Trophoblast cell (in vitro differentiated cells and primary cell): Measurements from ENCODE around the gene UPK3B.

Source experiments
- DNase-seq, 2 donors: peaks; one replicate each; pipeline ENCODE4 v3.0.0-alpha.2; 2016
- H2AFZ ChIP-seq: 2 replicates; pipeline ENCODE4 v1.6.1; 2013; ENCODE audit warnings: low read length, moderate library complexity, mild to moderate bottlenecking; ENCODE audit not compliant: insufficient read depth, poor library complexity
- H2AK5ac ChIP-seq: 2 replicates; pipeline ENCODE4 v1.6.1; 2013; ENCODE audit warnings: mild to moderate bottlenecking, low read length
- H2BK120ac ChIP-seq: 2 replicates; pipeline ENCODE4 v1.6.1; 2013; ENCODE audit warnings: low read length, mild to moderate bottlenecking, moderate library complexity; ENCODE audit not compliant: insufficient read depth, poor library complexity
- H2BK12ac ChIP-seq: 2 replicates; pipeline ENCODE4 v1.6.1; 2013; ENCODE audit warnings: mild to moderate bottlenecking, low read length, moderate library complexity
- H2BK5ac ChIP-seq: 2 replicates; pipeline ENCODE4 v1.6.1; 2013; ENCODE audit warnings: low read length, low read depth, moderate library complexity, mild to moderate bottlenecking; ENCODE audit not compliant: poor library complexity
- H3K14ac ChIP-seq: 2 replicates; pipeline ENCODE4 v1.6.1; 2013; ENCODE audit warnings: mild to moderate bottlenecking, low read length
- H3K18ac ChIP-seq: 2 replicates; pipeline ENCODE4 v1.6.1; 2013; ENCODE audit warnings: mild to moderate bottlenecking, low read length
- H3K23ac ChIP-seq: 2 replicates; pipeline ENCODE4 v1.6.1; 2013; ENCODE audit warnings: low read length
- H3K27ac ChIP-seq: 2 replicates; pipeline ENCODE4 v1.5.1; 2013; ENCODE audit warnings: low read depth, mild to moderate bottlenecking, inconsistent platforms, low read length, moderate library complexity
- H3K27me3 ChIP-seq: 2 replicates; pipeline ENCODE4 v1.6.1; 2013; ENCODE audit warnings: inconsistent platforms, mild to moderate bottlenecking, low read length, moderate library complexity; ENCODE audit not compliant: insufficient read depth
- H3K36me3 ChIP-seq, 2 experiments: 1 replicate in 1 of 2; 2 replicates in 1 of 2; pipeline ENCODE4 v1.6.1; 2013; ENCODE audit warnings: low read length in 2 of 2, mild to moderate bottlenecking in 2 of 2, moderate library complexity in 1 of 2; ENCODE audit not compliant: insufficient read depth in 2 of 2, control insufficient read depth in 1 of 2
- H3K4ac ChIP-seq: 2 replicates; pipeline ENCODE4 v1.6.1; 2013; ENCODE audit warnings: low read depth, mild to moderate bottlenecking, low read length, moderate library complexity
- H3K4me1 ChIP-seq, 2 experiments: 1 replicate in 1 of 2; 2 replicates in 1 of 2; pipeline ENCODE4 v1.6.1; 2013; ENCODE audit warnings: low read length in 2 of 2, mild to moderate bottlenecking in 2 of 2, moderate library complexity in 1 of 2; ENCODE audit not compliant: insufficient read depth in 2 of 2, control insufficient read depth in 1 of 2
- H3K4me2 ChIP-seq: 2 replicates; pipeline ENCODE4 v1.6.1; 2013; ENCODE audit warnings: inconsistent platforms, mild to moderate bottlenecking, low read length, moderate library complexity
- H3K4me3 ChIP-seq: 2 replicates; pipeline ENCODE4 v1.5.1; 2013; ENCODE audit warnings: mild to moderate bottlenecking, low read depth, low read length, inconsistent platforms
- H3K79me1 ChIP-seq: one replicate; pipeline ENCODE4 v1.6.1; 2013; ENCODE audit warnings: low read length
- H3K79me2 ChIP-seq: 2 replicates; pipeline ENCODE4 v1.6.1; 2013; ENCODE audit warnings: low read length, mild to moderate bottlenecking; ENCODE audit not compliant: control insufficient read depth, insufficient read depth, poor library complexity
- H3K9ac ChIP-seq: 2 replicates; pipeline ENCODE4 v1.6.1; 2013; ENCODE audit warnings: mild to moderate bottlenecking, low read length
- H3K9me3 ChIP-seq: 2 replicates; pipeline ENCODE4 v1.6.1; 2013; ENCODE audit warnings: low read depth, mild to moderate bottlenecking, control low read depth, inconsistent platforms, low read length; ENCODE audit not compliant: insufficient read depth
- H4K12ac ChIP-seq: 2 replicates; pipeline ENCODE4 v1.6.1; 2013; ENCODE audit warnings: low read depth, mild to moderate bottlenecking, low read length, moderate library complexity
- H4K8ac ChIP-seq: 2 replicates; pipeline ENCODE4 v1.6.1; 2013; ENCODE audit warnings: low read depth, mild to moderate bottlenecking, low read length, moderate library complexity
- H4K91ac ChIP-seq: one replicate; pipeline ENCODE4 v1.6.1; 2013; ENCODE audit warnings: low read depth, mild to moderate bottlenecking, low read length, moderate library complexity
- WGBS: extraction: QIAGEN DNeasy Blood & Tissue Kit; methylation state at CpG from one replicate; pipeline ENCODE4 v1.1.7; 2013; ENCODE audit warnings: missing lambda C conversion rate; ENCODE audit not compliant: insufficient read length, insufficient coverage; ENCODE audit errors: extremely low coverage; 5-methylcytosine and 5-hydroxymethylcytosine counted together

The UPK3B gene

DNA sequence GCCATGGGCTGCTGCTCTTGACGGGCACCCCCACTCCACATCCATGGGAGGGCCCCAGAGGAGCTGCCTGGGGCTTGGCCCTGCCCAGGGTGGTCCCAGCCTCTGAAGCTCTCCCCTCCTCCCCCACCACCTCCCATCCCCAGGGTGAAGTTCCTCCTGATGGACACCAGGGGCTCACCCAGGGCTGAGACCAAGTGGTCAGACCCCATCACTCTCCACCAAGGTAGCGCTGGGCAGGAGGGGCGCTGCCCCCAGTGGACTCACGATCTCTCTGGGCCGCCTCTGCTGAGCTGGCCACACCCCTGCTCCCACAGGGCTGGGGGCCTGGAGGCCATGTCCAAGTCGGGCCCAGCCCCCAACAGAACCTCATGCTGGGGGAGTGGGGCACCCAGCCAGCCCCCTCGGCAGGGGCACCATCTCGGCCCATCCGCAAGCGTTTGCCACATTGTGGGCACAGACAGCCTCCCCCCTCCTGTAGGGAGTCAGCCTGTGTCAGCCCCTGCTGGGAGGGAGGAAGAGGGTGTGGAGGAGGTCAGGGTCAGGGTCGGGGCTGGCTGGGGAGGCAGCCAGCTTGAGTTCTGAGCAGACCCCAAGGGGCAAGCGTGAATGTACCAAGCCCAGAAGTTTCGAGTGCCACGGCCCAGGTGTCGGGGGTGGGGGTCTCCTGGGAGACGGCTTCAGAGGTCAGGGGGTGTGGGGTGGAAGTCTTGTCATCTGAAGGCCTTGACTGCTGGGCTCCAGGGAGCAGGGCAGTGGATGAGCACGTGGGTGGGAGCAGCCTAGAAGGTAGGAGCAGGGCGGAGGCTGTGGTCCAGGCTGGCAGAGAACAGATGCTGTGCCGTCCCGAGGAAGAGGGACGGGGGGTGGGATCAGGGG, 2.8 kb downstream of the UPK3B start:
- no peak for DNase-seq
- Histone ChIP-seq H3K36me3 (no peaks in the 10 kb centered on the region), H3K4me2 (no peak overlapping the region), H2BK120ac (no peak overlapping the region), H4K8ac (no peak overlapping the region), H3K27me3 (no peaks in the 10 kb centered on the region), H4K12ac (no peak overlapping the region), H3K27ac (no peak overlapping the region), H3K14ac (no peak overlapping the region), H3K23ac (no peak overlapping the region), H3K9ac (no peak overlapping the region), H3K4me1 (peaks cover 14% of the 10 kb centered on the region in 2 experiments), H2BK12ac (no peak overlapping the region), H2AFZ (no peak overlapping the region), H3K4ac (no peak overlapping the region), H3K9me3 (no peaks in the 10 kb centered on the region), H3K79me2 (no peaks in the 10 kb centered on the region), H3K79me1 (peaks cover 2% of the 10 kb centered on the region), H3K18ac (no peak overlapping the region), H3K4me3 (no peak overlapping the region), H2AK5ac (no peak overlapping the region), H2BK5ac (no peak overlapping the region), H4K91ac (no peak overlapping the region)
- whole genome bisulfite sequencing = no CpG with 5 or more reads among the region's 21 CpGs

DNA sequence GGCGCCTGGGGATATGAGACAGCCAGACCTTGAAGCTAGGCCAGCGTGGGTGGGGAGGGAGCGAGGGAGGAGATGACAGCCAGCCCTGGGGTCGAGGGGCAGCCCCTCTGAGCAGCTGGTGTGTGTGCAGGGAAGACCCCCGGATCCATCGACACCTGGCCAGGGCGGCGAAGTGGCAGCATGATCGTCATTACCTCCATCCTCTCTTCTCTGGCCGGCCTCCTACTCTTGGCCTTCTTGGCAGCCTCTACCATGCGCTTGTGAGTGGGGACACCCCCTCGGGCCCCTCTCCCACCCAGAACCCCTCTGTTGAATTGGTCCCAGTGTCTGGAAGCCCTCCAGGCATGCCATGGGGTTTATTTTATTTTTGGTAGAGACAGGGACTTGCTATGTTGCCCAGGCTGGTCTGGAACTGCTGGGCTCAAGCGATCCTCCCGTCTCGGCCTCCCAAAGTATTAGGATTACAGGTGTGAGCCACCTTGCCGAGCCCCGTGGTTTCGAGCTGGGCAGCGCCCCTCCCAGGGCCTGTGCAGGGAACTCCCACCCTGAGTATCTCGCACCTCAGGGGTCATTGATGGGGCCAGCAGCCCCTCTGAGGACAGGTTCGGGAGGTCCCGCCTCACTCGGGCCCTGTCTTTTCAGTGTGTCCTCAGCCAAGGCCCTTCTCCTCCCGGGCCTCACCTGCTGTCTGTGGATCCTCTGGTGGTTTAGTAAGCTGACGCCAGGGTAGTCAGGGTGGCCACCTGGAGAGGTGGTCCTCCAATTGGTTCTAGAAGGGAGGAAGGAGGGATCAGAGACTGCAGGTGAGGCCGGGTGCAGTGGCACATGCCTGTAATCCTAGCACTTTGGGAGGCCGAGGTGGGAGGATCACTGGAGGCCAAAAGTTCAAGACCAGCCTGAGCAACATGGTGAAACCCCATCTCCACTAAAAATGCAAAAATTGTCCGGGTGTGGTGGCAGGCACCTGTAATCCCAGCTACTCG, 3.8 kb downstream of the UPK3B start:
- Histone ChIP-seq H2BK12ac (no peak overlapping the region), H3K23ac (no peak overlapping the region), H3K14ac (no peak overlapping the region), H3K27me3 (no peaks in the 10 kb centered on the region), H3K36me3 (no peaks in the 10 kb centered on the region), H3K4me2 (no peak overlapping the region), H3K27ac (no peak overlapping the region), H4K8ac (no peak overlapping the region), H2BK5ac (no peak overlapping the region), H3K79me2 (no peaks in the 10 kb centered on the region), H4K91ac (no peak overlapping the region), H3K4me1 (peaks cover 14% of the 10 kb centered on the region in 2 experiments), H2AFZ (no peak overlapping the region), H2BK120ac (no peak overlapping the region), H3K4ac (no peak overlapping the region), H3K9ac (no peak overlapping the region), H3K18ac (no peak overlapping the region), H4K12ac (no peak overlapping the region), H3K9me3 (no peaks in the 10 kb centered on the region), H2AK5ac (no peak overlapping the region), H3K79me1 (peaks cover 2% of the 10 kb centered on the region), H3K4me3 (no peak overlapping the region)
- WGBS = no CpG with 5 or more reads among the region's 29 CpGs
- no peak for DNase-seq

GRCh38 chr7:76514926-76515771, 4.8 kb downstream of the UPK3B start:
- no peaks in the 10 kb centered on the region for H3K9me3 ChIP-seq
- no peak overlapping the region for H4K8ac ChIP-seq
- no peak overlapping the region for H3K4ac ChIP-seq
- H3K4me3 ChIP-seq = no peak overlapping the region
- peaks cover 2% of the 10 kb centered on the region for H3K79me1 ChIP-seq
- peaks cover 10% of the 10 kb centered on the region in 2 experiments for H3K4me1 ChIP-seq
- peak overlapping the region; percentile 50 for H2AFZ ChIP-seq
- no peaks in the 10 kb centered on the region for H3K79me2 ChIP-seq
- no peak for DNase-seq
- H2BK12ac ChIP-seq = no peak overlapping the region
- H2BK5ac ChIP-seq = no peak overlapping the region
- H3K9ac ChIP-seq = no peak overlapping the region
- H3K18ac ChIP-seq = no peak overlapping the region
- WGBS = no CpG with 5 or more reads among the region's 16 CpGs
- H3K36me3 ChIP-seq = no peaks in the 10 kb centered on the region
- no peak overlapping the region for H3K27ac ChIP-seq
- H3K14ac ChIP-seq = peak overlapping the region; percentile 44
- H4K91ac ChIP-seq = peak overlapping the region; percentile 11
- H2BK120ac ChIP-seq = no peak overlapping the region
- H3K23ac ChIP-seq = no peak overlapping the region
- no peak overlapping the region for H4K12ac ChIP-seq
- no peak overlapping the region for H3K4me2 ChIP-seq
- no peak overlapping the region for H2AK5ac ChIP-seq
- H3K27me3 ChIP-seq = no peaks in the 10 kb centered on the region

DNA sequence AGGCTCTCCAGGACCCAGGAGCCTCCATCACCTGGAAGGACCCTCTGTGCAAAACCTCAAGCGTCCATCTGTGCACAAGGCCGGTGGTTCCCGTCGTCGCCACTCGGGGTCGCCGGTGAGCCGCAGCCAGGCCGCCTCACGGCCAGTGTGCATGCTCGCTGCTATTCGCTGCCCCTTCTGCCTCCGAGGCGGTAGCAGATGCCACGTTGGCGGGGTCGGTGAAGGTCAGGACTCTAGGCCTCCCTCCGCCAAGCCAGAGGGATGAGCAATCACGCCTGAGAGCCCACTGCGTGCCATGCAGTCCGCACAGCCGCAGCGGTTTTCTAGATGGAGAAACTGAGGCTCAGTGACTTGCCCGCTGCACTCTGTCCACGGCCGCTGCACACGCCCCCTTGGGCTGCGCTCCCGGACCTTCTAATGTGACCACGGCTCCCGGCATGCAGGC, 5.7 kb downstream of the UPK3B start:
- no peak overlapping the region for H2BK12ac ChIP-seq
- no peaks in the 10 kb centered on the region for H3K9me3 ChIP-seq
- no peak overlapping the region for H3K4me3 ChIP-seq
- no peak overlapping the region for H3K23ac ChIP-seq
- H4K12ac ChIP-seq = no peak overlapping the region
- H4K8ac ChIP-seq = no peak overlapping the region
- no peak overlapping the region for H2AK5ac ChIP-seq
- no peak overlapping the region for H2AFZ ChIP-seq
- no peaks in the 10 kb centered on the region for H3K79me2 ChIP-seq
- no peaks in the 10 kb centered on the region for H3K36me3 ChIP-seq
- no peak overlapping the region for H3K14ac ChIP-seq
- H3K27me3 ChIP-seq = no peaks in the 10 kb centered on the region
- no peak overlapping the region for H3K27ac ChIP-seq
- H3K79me1 ChIP-seq = peaks cover 2% of the 10 kb centered on the region
- H3K4me2 ChIP-seq = no peak overlapping the region
- no peak overlapping the region for H3K18ac ChIP-seq
- H2BK120ac ChIP-seq = no peak overlapping the region
- H2BK5ac ChIP-seq = no peak overlapping the region
- no peak overlapping the region for H4K91ac ChIP-seq
- H3K4ac ChIP-seq = no peak overlapping the region
- no CpG with 5 or more reads among the region's 32 CpGs for WGBS
- DNase-seq = no peak
- no peak overlapping the region for H3K9ac ChIP-seq
- H3K4me1 ChIP-seq = peaks cover 4 to 5% of the 10 kb centered on the region in 2 experiments
